ENCODE results near the gene GTPBP4.

- no peak for TF ChIP-seq BACH1 (tag; IDR thresholded peaks at IDR 0.05)
- no peak for TF ChIP-seq ATF7 (IDR thresholded peaks at IDR 0.05)
- TF ChIP-seq ZNF280A (IDR thresholded peaks at IDR 0.05; ENCODE audit: low read depth, partially characterized antibody), result no peak
- no peak for TF ChIP-seq RAD21 (CRISPR knock-in tag; conservative IDR thresholded peaks at IDR 0.05 in 1 of 2, IDR thresholded peaks at IDR 0.05 in 1 of 2)
- TF ChIP-seq HMG20A (CRISPR knock-in tag; conservative IDR thresholded peaks at IDR 0.05), result no peak
- no peak for TF ChIP-seq ZBTB17 (CRISPR knock-in tag; IDR thresholded peaks at IDR 0.05)
- no peak for TF ChIP-seq POLR2AphosphoS5 (IDR thresholded peaks at IDR 0.05; ENCODE audit: control insufficient read depth, insufficient read depth, low read depth, low read length)
- no peak for TF ChIP-seq TCF7L2 (IDR thresholded peaks at IDR 0.05; ENCODE audit: low read depth, low read length)
Observed at GRCh38 chr10:949446-949845, 38.8 kb upstream of the GTPBP4 start.

All from K562 (cell line).